Measurements from ENCODE around the gene CEP112.
"Not testable (repeated sequence)": the region's sequence is repeated elsewhere in the genome, so short reads cannot be mapped to it uniquely, and the experiment has no call there.

The CEP112 gene

GRCh38 chr17:65786479-65786878 lies 405.5 kb downstream of the CEP112 start:
- TF ChIP-seq CTCF (IDR thresholded peaks at IDR 0.05; ENCODE audit: unreplicated experiment in 3 of 3) = no peak
- Mint-ChIP-seq H3K9me3 (peaks cover 10% of the 10 kb centered on the region), H3K27me3 (ENCODE audit: low read depth) (no peaks in the 10 kb centered on the region), H3K27ac (no peak overlapping the region), H3K36me3 (ENCODE audit: low read depth) (peaks cover 12% of the 10 kb centered on the region), H3K4me1 (peaks cover 31% of the 10 kb centered on the region), H3K4me3 (no peak overlapping the region)

- H3K9me3 Mint-ChIP-seq = peaks cover 14% of the 10 kb centered on the region
- H3K27me3 Mint-ChIP-seq (ENCODE audit: low read depth) = no peaks in the 10 kb centered on the region
- peak overlapping the region in 1 of 3 experiments; percentile 1 for H3K27ac Mint-ChIP-seq
- TF ChIP-seq CTCF (IDR thresholded peaks at IDR 0.05; ENCODE audit: unreplicated experiment in 3 of 3) = no peak
- H3K4me3 Mint-ChIP-seq = no peak overlapping the region
- peaks cover 27% of the 10 kb centered on the region for H3K4me1 Mint-ChIP-seq
- peaks cover 18% of the 10 kb centered on the region for H3K36me3 Mint-ChIP-seq (ENCODE audit: low read depth)
Observed at GRCh38 chr17:65785109-65785508, 406.8 kb downstream of the CEP112 start.

GRCh38 chr17:65783845-65784334 lies 408.0 kb downstream of the CEP112 start:
- Mint-ChIP-seq H3K27me3 (ENCODE audit: low read depth) (no peaks in the 10 kb centered on the region), H3K9me3 (peaks cover 14% of the 10 kb centered on the region), H3K4me3 (no peak overlapping the region), H3K27ac (peak overlapping the region in 1 of 3 experiments; percentile 31), H3K36me3 (ENCODE audit: low read depth) (peaks cover 18% of the 10 kb centered on the region), H3K4me1 (peaks cover 25% of the 10 kb centered on the region)
- TF ChIP-seq CTCF (IDR thresholded peaks at IDR 0.05; ENCODE audit: unreplicated experiment in 3 of 3) = no peak

- Mint-ChIP-seq H3K36me3 (ENCODE audit: low read depth) (peaks cover 18% of the 10 kb centered on the region), H3K4me1 (peaks cover 18% of the 10 kb centered on the region), H3K9me3 (peaks cover 14% of the 10 kb centered on the region)
- not testable (repeated sequence) for H3K27ac Mint-ChIP-seq; H3K27me3 Mint-ChIP-seq (ENCODE audit: low read depth); H3K4me3 Mint-ChIP-seq
Observed at GRCh38 chr17:65782104-65782706, 409.7 kb downstream of the CEP112 start.

- Mint-ChIP-seq H3K4me3 (no peak overlapping the region), H3K4me1 (peaks cover 13% of the 10 kb centered on the region), H3K27me3 (ENCODE audit: low read depth) (no peaks in the 10 kb centered on the region), H3K36me3 (ENCODE audit: low read depth) (peaks cover 18% of the 10 kb centered on the region), H3K9me3 (peaks cover 14% of the 10 kb centered on the region), H3K27ac (peak overlapping the region in 1 of 3 experiments; percentile 13)
- TF ChIP-seq CTCF (IDR thresholded peaks at IDR 0.05; ENCODE audit: unreplicated experiment in 3 of 3) = no peak
Observed at GRCh38 chr17:65780111-65780510, 411.8 kb downstream of the CEP112 start.

GRCh38 chr17:65776890-65777289 lies 415.0 kb downstream of the CEP112 start:
- TF ChIP-seq CTCF (IDR thresholded peaks at IDR 0.05; ENCODE audit: unreplicated experiment in 3 of 3) = no peak
- Mint-ChIP-seq H3K27ac (no peak overlapping the region), H3K4me1 (peaks cover 3% of the 10 kb centered on the region), H3K36me3 (ENCODE audit: low read depth) (peaks cover 10% of the 10 kb centered on the region), H3K9me3 (peaks cover 8% of the 10 kb centered on the region), H3K4me3 (no peak overlapping the region), H3K27me3 (ENCODE audit: low read depth) (no peaks in the 10 kb centered on the region)
